Testis (tissue), 2 donors: ENCODE results near the gene CPEB4.

Experiments
- POLR2A ChIP-seq: fragments of 450-650 bp; IDR thresholded peaks from one replicate; pipeline ENCODE4 v1.6.1; 2017; ENCODE audit warnings: antibody characterized with exemption, mild to moderate bottlenecking, moderate library complexity
- TF ChIP-seq, protein P1 (sequence below), 3 experiments: fragments of 450-650 bp in 2 of 3; fragments of 200-600 bp in 1 of 3; sonication (generic) in 1 of 3; IDR thresholded peaks; one replicate each; pipeline ENCODE4 v1.5.1; 2016 to 2019; ENCODE audit warnings: antibody characterized with exemption in 3 of 3, mild to moderate bottlenecking in 2 of 3, moderate library complexity in 1 of 3

DNA sequence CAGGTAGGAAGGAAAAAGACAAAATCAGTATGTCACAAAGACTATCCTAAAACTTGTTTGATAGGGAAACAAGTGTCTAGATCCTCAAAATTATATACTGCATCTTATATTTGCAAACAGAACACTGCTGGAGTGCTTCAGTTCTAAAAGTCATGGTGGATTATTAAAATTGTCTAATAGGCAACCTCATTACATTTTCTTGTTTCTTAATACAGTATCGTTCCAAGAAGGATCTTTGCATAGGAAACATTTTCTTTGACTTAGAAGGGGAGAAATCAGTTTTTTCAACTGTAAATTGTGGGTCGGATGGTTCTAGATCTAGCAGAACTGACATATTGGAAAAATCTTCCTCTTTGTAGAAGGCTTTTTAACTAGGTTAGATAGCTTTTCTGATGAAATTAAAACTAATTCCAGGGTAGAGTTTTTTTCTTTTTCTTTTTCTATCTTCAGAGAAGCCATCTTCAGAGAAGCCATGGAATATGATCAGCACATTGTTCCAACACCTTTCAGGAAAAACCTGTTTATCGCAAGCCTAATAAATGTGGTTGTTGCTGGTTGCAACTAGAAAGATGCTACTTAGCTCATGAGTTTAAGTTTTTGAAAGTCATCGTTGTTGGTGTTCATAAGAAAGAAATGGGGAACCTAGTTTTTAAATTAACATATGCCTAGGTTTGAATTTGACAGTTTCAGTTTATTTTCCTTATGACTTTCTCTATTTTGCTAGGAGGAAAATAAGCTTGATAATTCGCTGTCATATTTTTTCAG is 7.4 kb downstream of the CPEB4 start:
- TF ChIP-seq, protein P1, sequence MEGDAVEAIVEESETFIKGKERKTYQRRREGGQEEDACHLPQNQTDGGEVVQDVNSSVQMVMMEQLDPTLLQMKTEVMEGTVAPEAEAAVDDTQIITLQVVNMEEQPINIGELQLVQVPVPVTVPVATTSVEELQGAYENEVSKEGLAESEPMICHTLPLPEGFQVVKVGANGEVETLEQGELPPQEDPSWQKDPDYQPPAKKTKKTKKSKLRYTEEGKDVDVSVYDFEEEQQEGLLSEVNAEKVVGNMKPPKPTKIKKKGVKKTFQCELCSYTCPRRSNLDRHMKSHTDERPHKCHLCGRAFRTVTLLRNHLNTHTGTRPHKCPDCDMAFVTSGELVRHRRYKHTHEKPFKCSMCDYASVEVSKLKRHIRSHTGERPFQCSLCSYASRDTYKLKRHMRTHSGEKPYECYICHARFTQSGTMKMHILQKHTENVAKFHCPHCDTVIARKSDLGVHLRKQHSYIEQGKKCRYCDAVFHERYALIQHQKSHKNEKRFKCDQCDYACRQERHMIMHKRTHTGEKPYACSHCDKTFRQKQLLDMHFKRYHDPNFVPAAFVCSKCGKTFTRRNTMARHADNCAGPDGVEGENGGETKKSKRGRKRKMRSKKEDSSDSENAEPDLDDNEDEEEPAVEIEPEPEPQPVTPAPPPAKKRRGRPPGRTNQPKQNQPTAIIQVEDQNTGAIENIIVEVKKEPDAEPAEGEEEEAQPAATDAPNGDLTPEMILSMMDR (IDR thresholded peaks at IDR 0.05) = no peak
- no peak for TF ChIP-seq POLR2A
